GM23338 (cell line): ENCODE results near the gene GPR176. TPM values are rescaled to one million over a fixed set of nuclear protein-coding genes. Genes with fewer than 3 reads are reported as not detected.

Experiments used
- ATAC-seq: fragments of 200-7000 bp; cut with Tn5 transposase; 3 replicates; pipeline ENCODE4 v1.9.1; 2020
- DNase-seq: peaks from one replicate; pipeline ENCODE4 v3.0.0-alpha.2; 2015; ENCODE audit warnings: low spot score
- H2AFZ ChIP-seq: fragments of 200-600 bp; sonication (generic); 2 replicates; pipeline ENCODE4 v1.8.0; 2016; ENCODE audit warnings: antibody characterized with exemption, mild to moderate bottlenecking, moderate library complexity
- H3F3A ChIP-seq: fragments of 200-600 bp; sonication (generic); replicated peaks from 2 replicates; pipeline ENCODE4 v1.8.0; 2017; ENCODE audit warnings: antibody characterized with exemption, mixed run types, low read depth
- H3K27ac ChIP-seq: fragments of 200-600 bp; sonication (generic); 2 replicates; pipeline ENCODE4 v1.6.1; 2016; ENCODE audit warnings: low read depth
- H3K27me3 ChIP-seq: fragments of 200-600 bp; sonication (generic); 2 replicates; pipeline ENCODE4 v1.8.0; 2016; ENCODE audit warnings: mild to moderate bottlenecking, mixed run types, moderate library complexity; ENCODE audit not compliant: insufficient read depth
- H3K36me3 ChIP-seq: fragments of 200-600 bp; sonication (generic); 2 replicates; pipeline ENCODE4 v1.8.0; 2016; ENCODE audit warnings: mild to moderate bottlenecking; ENCODE audit not compliant: insufficient read depth
- H3K4me1 ChIP-seq: fragments of 200-600 bp; sonication (generic); 2 replicates; pipeline ENCODE4 v1.8.0; 2016; ENCODE audit warnings: mild to moderate bottlenecking, moderate library complexity; ENCODE audit not compliant: insufficient read depth
- H3K4me2 ChIP-seq: fragments of 200-600 bp; sonication (generic); 2 replicates; pipeline ENCODE4 v1.7.1; 2017; ENCODE audit warnings: mixed run types
- H3K4me3 ChIP-seq: fragments of 200-600 bp; sonication (generic); 2 replicates; pipeline ENCODE4 v1.6.1; 2016; ENCODE audit warnings: mixed run types
- H3K79me2 ChIP-seq: fragments of 200-600 bp; sonication (generic); replicated peaks from 2 replicates; pipeline ENCODE4 v1.8.0; 2017; ENCODE audit warnings: mild to moderate bottlenecking; ENCODE audit not compliant: insufficient read depth
- H3K9me2 ChIP-seq: fragments of 200-600 bp; sonication (generic); 2 replicates; pipeline ENCODE4 v1.8.0; 2017; ENCODE audit not compliant: insufficient read depth
- H4K20me1 ChIP-seq: fragments of 200-600 bp; sonication (generic); replicated peaks from 2 replicates; pipeline ENCODE4 v1.8.0; 2017; ENCODE audit warnings: mild to moderate bottlenecking; ENCODE audit not compliant: insufficient read depth
- H3K27ac Mint-ChIP-seq: 2 replicates; pipeline ENCODE4 v1.8.0; 2020; ENCODE audit warnings: inconsistent platforms, mild to moderate bottlenecking, moderate library complexity, mixed read lengths
- H3K27me3 Mint-ChIP-seq: 3 replicates; pipeline ENCODE4 v1.8.0; 2022; ENCODE audit warnings: low read depth, mild to moderate bottlenecking, moderate library complexity, mixed read lengths, inconsistent platforms; ENCODE audit not compliant: insufficient read depth, poor library complexity
- H3K36me3 Mint-ChIP-seq: 3 replicates; pipeline ENCODE4 v1.8.0; 2021; ENCODE audit warnings: low read depth, mild to moderate bottlenecking, inconsistent platforms, moderate library complexity, mixed read lengths
- H3K4me1 Mint-ChIP-seq: 3 replicates; pipeline ENCODE4 v1.8.0; 2020; ENCODE audit warnings: mild to moderate bottlenecking, inconsistent platforms, mixed read lengths
- H3K4me3 Mint-ChIP-seq: 3 replicates; pipeline ENCODE4 v1.8.0; 2021; ENCODE audit warnings: moderate library complexity, mild to moderate bottlenecking, inconsistent platforms, mixed read lengths
- H3K9me3 Mint-ChIP-seq: 3 replicates; pipeline ENCODE4 v1.8.0; 2020; ENCODE audit warnings: moderate library complexity, mild to moderate bottlenecking, inconsistent platforms, mixed read lengths
- CREB1 ChIP-seq: fragments of 250-450 bp; sonication (Bioruptor Pico); IDR thresholded peaks from 2 replicates; pipeline ENCODE4 v1.5.0; 2020; ENCODE audit warnings: low read depth, mild to moderate bottlenecking, moderate library complexity
- ETS1 ChIP-seq: IDR thresholded peaks from 2 replicates; pipeline ENCODE4 v1.6.1; 2016; ENCODE audit warnings: antibody characterized with exemption
- REST ChIP-seq: IDR thresholded peaks from one replicate; pipeline ENCODE4 v1.6.1; 2018; ENCODE audit warnings: antibody characterized with exemption; ENCODE audit not compliant: unreplicated experiment
- STAT1 ChIP-seq: IDR thresholded peaks from one replicate; pipeline ENCODE4 v1.6.1; 2016; ENCODE audit warnings: antibody characterized with exemption; ENCODE audit not compliant: unreplicated experiment
- ZNF114 ChIP-seq: fragments of 250-450 bp; sonication (Bioruptor Pico); IDR thresholded peaks from 2 replicates; pipeline ENCODE4 v1.5.0; 2020; ENCODE audit warnings: mild to moderate bottlenecking, moderate library complexity
- polyA plus RNA-seq: library from polyadenylated mRNA; unstranded; fragments of >200 nt; fragmentation: Nextera tagmentation; extraction: Ambion mirVana; gene quantifications from 2 replicates; pipeline ENCODE4 v1.2.1, GENCODE V29; 2016
- total RNA-seq: library from RNA; depleted of rRNA; stranded (reverse); fragments of >200 nt; shearing (Covaris generic); gene quantifications from 2 replicates; pipeline ENCODE4 v1.2.3, GENCODE V29; 2014
- TF ChIP-seq, protein P1 (sequence below): fragments of 250-450 bp; sonication (Bioruptor Pico); IDR thresholded peaks from 2 replicates; pipeline ENCODE4 v1.5.0; 2020; ENCODE audit warnings: mild to moderate bottlenecking, moderate library complexity

The GPR176 gene
- total and polyA plus RNA-seq, 2 experiments from 2014 or later, result 60.0 to 248 TPM

DNA sequence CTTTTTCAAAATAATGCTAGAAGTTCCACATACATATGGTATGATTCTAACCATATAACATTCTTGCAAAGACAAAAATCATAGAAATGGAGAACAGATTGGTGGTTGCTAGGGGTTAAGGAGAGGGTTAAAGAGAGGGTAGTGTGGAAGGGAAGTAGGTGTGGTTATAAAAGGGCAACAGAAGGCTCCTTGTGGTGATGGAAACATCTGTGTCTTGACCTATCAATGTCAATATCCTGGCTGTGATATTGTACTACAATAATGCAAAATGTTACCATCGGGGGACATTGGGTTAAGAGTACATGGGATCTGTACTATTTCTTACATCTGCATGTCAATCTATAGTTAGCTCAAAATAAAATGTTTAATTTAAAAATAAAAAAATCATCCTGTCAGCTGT, 69.6 kb downstream of the GPR176 start:
- no peak for ATAC-seq

More for the DNA sequence above, 69.6 kb downstream of the GPR176 start:
- Histone ChIP-seq H3K4me2 (no peak overlapping the region), H3F3A (peaks cover 5% of the 10 kb centered on the region), H2AFZ (no peak overlapping the region), H3K9me2 (no peaks in the 10 kb centered on the region), H3K27ac (0 out of 2 replicates have a peak overlapping the region, but pooled peaks have one; percentile 24), H4K20me1 (peaks cover 38% of the 10 kb centered on the region), H3K4me3 (no peak overlapping the region), H3K79me2 (peaks cover 100% of the 10 kb centered on the region), H3K27me3 (no peaks in the 10 kb centered on the region), H3K4me1 (peaks cover 82% of the 10 kb centered on the region), H3K36me3 (no peaks in the 10 kb centered on the region)
- H3K4me1 Mint-ChIP-seq, result peaks cover 80% of the 10 kb centered on the region
- no peak for DNase-seq
- H3K27ac Mint-ChIP-seq, result no peak overlapping the region
- no peaks in the 10 kb centered on the region for H3K27me3 Mint-ChIP-seq
- no peak for TF ChIP-seq ETS1
- no peak for TF ChIP-seq STAT1
- no peak for TF ChIP-seq REST
- TF ChIP-seq, protein P1, sequence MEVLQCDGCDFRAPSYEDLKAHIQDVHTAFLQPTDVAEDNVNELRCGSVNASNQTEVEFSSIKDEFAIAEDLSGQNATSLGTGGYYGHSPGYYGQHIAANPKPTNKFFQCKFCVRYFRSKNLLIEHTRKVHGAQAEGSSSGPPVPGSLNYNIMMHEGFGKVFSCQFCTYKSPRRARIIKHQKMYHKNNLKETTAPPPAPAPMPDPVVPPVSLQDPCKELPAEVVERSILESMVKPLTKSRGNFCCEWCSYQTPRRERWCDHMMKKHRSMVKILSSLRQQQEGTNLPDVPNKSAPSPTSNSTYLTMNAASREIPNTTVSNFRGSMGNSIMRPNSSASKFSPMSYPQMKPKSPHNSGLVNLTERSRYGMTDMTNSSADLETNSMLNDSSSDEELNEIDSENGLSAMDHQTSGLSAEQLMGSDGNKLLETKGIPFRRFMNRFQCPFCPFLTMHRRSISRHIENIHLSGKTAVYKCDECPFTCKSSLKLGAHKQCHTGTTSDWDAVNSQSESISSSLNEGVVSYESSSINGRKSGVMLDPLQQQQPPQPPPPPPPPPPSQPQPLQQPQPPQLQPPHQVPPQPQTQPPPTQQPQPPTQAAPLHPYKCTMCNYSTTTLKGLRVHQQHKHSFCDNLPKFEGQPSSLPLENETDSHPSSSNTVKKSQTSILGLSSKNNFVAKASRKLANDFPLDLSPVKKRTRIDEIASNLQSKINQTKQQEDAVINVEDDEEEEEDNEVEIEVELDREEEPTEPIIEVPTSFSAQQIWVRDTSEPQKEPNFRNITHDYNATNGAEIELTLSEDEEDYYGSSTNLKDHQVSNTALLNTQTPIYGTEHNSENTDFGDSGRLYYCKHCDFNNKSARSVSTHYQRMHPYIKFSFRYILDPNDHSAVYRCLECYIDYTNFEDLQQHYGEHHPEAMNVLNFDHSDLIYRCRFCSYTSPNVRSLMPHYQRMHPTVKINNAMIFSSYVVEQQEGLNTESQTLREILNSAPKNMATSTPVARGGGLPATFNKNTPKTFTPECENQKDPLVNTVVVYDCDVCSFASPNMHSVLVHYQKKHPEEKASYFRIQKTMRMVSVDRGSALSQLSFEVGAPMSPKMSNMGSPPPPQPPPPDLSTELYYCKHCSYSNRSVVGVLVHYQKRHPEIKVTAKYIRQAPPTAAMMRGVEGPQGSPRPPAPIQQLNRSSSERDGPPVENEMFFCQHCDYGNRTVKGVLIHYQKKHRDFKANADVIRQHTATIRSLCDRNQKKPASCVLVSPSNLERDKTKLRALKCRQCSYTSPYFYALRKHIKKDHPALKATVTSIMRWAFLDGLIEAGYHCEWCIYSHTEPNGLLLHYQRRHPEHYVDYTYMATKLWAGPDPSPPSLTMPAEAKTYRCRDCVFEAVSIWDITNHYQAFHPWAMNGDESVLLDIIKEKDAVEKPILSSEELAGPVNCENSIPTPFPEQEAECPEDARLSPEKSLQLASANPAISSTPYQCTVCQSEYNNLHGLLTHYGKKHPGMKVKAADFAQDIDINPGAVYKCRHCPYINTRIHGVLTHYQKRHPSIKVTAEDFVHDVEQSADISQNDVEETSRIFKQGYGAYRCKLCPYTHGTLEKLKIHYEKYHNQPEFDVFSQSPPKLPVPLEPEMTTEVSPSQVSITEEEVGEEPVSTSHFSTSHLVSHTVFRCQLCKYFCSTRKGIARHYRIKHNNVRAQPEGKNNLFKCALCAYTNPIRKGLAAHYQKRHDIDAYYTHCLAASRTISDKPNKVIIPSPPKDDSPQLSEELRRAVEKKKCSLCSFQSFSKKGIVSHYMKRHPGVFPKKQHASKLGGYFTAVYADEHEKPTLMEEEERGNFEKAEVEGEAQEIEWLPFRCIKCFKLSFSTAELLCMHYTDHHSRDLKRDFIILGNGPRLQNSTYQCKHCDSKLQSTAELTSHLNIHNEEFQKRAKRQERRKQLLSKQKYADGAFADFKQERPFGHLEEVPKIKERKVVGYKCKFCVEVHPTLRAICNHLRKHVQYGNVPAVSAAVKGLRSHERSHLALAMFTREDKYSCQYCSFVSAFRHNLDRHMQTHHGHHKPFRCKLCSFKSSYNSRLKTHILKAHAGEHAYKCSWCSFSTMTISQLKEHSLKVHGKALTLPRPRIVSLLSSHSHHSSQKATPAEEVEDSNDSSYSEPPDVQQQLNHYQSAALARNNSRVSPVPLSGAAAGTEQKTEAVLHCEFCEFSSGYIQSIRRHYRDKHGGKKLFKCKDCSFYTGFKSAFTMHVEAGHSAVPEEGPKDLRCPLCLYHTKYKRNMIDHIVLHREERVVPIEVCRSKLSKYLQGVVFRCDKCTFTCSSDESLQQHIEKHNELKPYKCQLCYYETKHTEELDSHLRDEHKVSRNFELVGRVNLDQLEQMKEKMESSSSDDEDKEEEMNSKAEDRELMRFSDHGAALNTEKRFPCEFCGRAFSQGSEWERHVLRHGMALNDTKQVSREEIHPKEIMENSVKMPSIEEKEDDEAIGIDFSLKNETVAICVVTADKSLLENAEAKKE (CRISPR knock-in tag), result no peak
- no peak for TF ChIP-seq CREB1 (CRISPR knock-in tag)
- TF ChIP-seq ZNF114, result no peak
- H3K4me3 Mint-ChIP-seq, result no peak overlapping the region
- H3K36me3 Mint-ChIP-seq, result no peaks in the 10 kb centered on the region
- no peaks in the 10 kb centered on the region for H3K9me3 Mint-ChIP-seq
